HG03432 (cell line): Measurements from ENCODE around the gene FCRLA.
"Not testable (repeated sequence)": the region's sequence is repeated elsewhere in the genome, so short reads cannot be mapped to it uniquely, and the experiment has no call there.

Source experiments
- ATAC-seq: cut with Tn5 transposase; IDR thresholded peaks from one replicate; pipeline ENCODE4 v1.9.1; 2021; ENCODE audit warnings: mild to moderate bottlenecking, moderate library complexity; ENCODE audit not compliant: unreplicated experiment

Gene FCRLA

GRCh38 chr1:161706482-161707347, at the start of gene FCRLA:
Gene FCRLA, plus strand, starts transcription at chr1:161707229. Its CDS starts 36 bp downstream, at chr1:161707265.
- peak; percentile 72 for ATAC-seq

- not testable (repeated sequence) for ATAC-seq
These were observed 48.5 kb upstream of the FCRLA start for GRCh38 chr1:161658524-161658923.

GRCh38 chr1:161661660-161662311, 45.2 kb upstream of the FCRLA start:
- not testable (repeated sequence) for ATAC-seq

GRCh38 chr1:161662684-161663339, 44.2 kb upstream of the FCRLA start, which contains the start of gene FCGR2B:
Gene FCGR2B, plus strand, starts transcription at chr1:161663143. Its CDS starts 99 bp downstream, at chr1:161663242.
- peak; percentile 80 for ATAC-seq

- ATAC-seq, result peak; percentile 16
These were observed 43.5 kb upstream of the FCRLA start for GRCh38 chr1:161663569-161663968.

- ATAC-seq, result not testable (repeated sequence)
These were observed 42.3 kb upstream of the FCRLA start for GRCh38 chr1:161664689-161665088.

GRCh38 chr1:161671045-161672020, 35.7 kb upstream of the FCRLA start:
- ATAC-seq, result not testable (repeated sequence)

- not testable (repeated sequence) for ATAC-seq
These were observed 33.6 kb upstream of the FCRLA start for GRCh38 chr1:161673437-161673836.

- ATAC-seq, result not testable (repeated sequence)
These were observed 32.6 kb upstream of the FCRLA start for GRCh38 chr1:161674447-161674846.

- ATAC-seq, result not testable (repeated sequence)
These were observed 32.1 kb upstream of the FCRLA start for GRCh38 chr1:161674908-161675307.

- no peak for ATAC-seq
These were observed 30.6 kb upstream of the FCRLA start for GRCh38 chr1:161676441-161676840.

GRCh38 chr1:161676958-161677689, 29.9 kb upstream of the FCRLA start:
- ATAC-seq, result no peak

- ATAC-seq, result no peak
These were observed 28.5 kb upstream of the FCRLA start for GRCh38 chr1:161678500-161678899.

- ATAC-seq, result no peak
These were observed 25.1 kb upstream of the FCRLA start for GRCh38 chr1:161681879-161682278.

GRCh38 chr1:161688946-161689345, 18.1 kb upstream of the FCRLA start:
- ATAC-seq, result no peak

GRCh38 chr1:161691846-161692245, 15.2 kb upstream of the FCRLA start:
- ATAC-seq, result no peak

GRCh38 chr1:161693020-161693712, 13.9 kb upstream of the FCRLA start:
- not testable (repeated sequence) for ATAC-seq

GRCh38 chr1:161698302-161698701, 8.7 kb upstream of the FCRLA start:
- ATAC-seq, result not testable (repeated sequence)

- ATAC-seq, result no peak
These were observed 4.8 kb upstream of the FCRLA start for GRCh38 chr1:161702250-161702649.
